ENCODE results near the gene PMS2. TPM values are rescaled to one million over a fixed set of nuclear protein-coding genes. Genes with fewer than 3 reads are reported as not detected.

The PMS2 gene
- polyA plus RNA-seq, 1 experiment = 6.4 TPM

Small RNA genes within 50 kb of the gene (small RNA-seq; reads per million reads assigned to genes)
- gene RF00019 (ENCODE audit: insufficient read length, low read depth, low replicate concordance) (not detected), gene RNU6-218P (ENCODE audit: insufficient read length, low read depth, low replicate concordance) (not detected), gene SNORA80D (ENCODE audit: insufficient read length, low read depth, low replicate concordance) (1.1 reads per million)

Other genes with a start within 250 kb of the PMS2 start
- gene RNF216, start 227.4 kb downstream of the PMS2 start, polyA plus RNA-seq (2011; rRNA removed) = 27.2 and 33.0 TPM in 2 replicates
- not detected in 2 replicates for gene OCM, start 128.3 kb downstream of the PMS2 start, polyA plus RNA-seq (2011; rRNA removed)
- gene CCZ1, start 110.3 kb downstream of the PMS2 start, polyA plus RNA-seq (2011; rRNA removed) = 26.4 and 45.2 TPM in 2 replicates
- gene RSPH10B, start 38.4 kb downstream of the PMS2 start, polyA plus RNA-seq (2011; rRNA removed) = not detected in 2 replicates
- gene AIMP2, start 223 bp upstream of the PMS2 start, polyA plus RNA-seq (2011; rRNA removed) = 74.9 and 75.0 TPM in 2 replicates
- gene ANKRD61, start 22.3 kb upstream of the PMS2 start, polyA plus RNA-seq (2011; rRNA removed) = 0.31 and 0.40 TPM in 2 replicates
- 66.5 and 71.6 TPM in 2 replicates for gene EIF2AK1, start 50.1 kb upstream of the PMS2 start, polyA plus RNA-seq (2011; rRNA removed)
- gene USP42, start 95.9 kb upstream of the PMS2 start, polyA plus RNA-seq (2011; rRNA removed) = 2.0 and 2.5 TPM in 2 replicates